HepG2 (cell line): ENCODE data around the gene DENND2A.

Source experiments
- CC2D1A ChIP-seq: sonication (generic); formaldehyde crosslinking; IDR thresholded peaks from 2 replicates; pipeline ENCODE4 v1.8.1; 2023; ENCODE audit warnings: mild to moderate bottlenecking, missing genetic modification reagents
- CTCF ChIP-seq: sonication (generic); formaldehyde crosslinking; IDR thresholded peaks from 2 replicates; pipeline ENCODE4 v1.5.0; 2020; ENCODE audit warnings: mild to moderate bottlenecking, missing genetic modification reagents, moderate library complexity
- DMTF1 ChIP-seq: sonication (generic); formaldehyde crosslinking; IDR thresholded peaks from 2 replicates; pipeline ENCODE4 v1.4.0; 2020; ENCODE audit warnings: mild to moderate bottlenecking, missing genetic modification reagents
- ESRRA ChIP-seq: sonication (generic); formaldehyde crosslinking; IDR thresholded peaks from 2 replicates; pipeline ENCODE4 v1.5.1; 2020; ENCODE audit warnings: mild to moderate bottlenecking, low read depth, missing genetic modification reagents
- MTA1 ChIP-seq: sonication (generic); formaldehyde crosslinking; IDR thresholded peaks from 2 replicates; pipeline ENCODE4 v1.4.0; 2020; ENCODE audit warnings: missing genetic modification reagents, mild to moderate bottlenecking, borderline replicate concordance
- MXD4 ChIP-seq: IDR thresholded peaks from 2 replicates; pipeline ENCODE4 v1.6.1; 2016; ENCODE audit warnings: mild to moderate bottlenecking, missing biosample characterization, missing genetic modification reagents
- PREB ChIP-seq: sonication (generic); formaldehyde crosslinking; IDR thresholded peaks from 2 replicates; pipeline ENCODE4 v1.4.0; 2020; ENCODE audit warnings: missing genetic modification reagents
- ZNF253 ChIP-seq: sonication (generic); formaldehyde crosslinking; IDR thresholded peaks from 2 replicates; pipeline ENCODE4 v1.8.0; 2022; ENCODE audit warnings: mild to moderate bottlenecking, missing genetic modification reagents, borderline replicate concordance
- ZNF318 ChIP-seq: sonication (generic); formaldehyde crosslinking; IDR thresholded peaks from 2 replicates; pipeline ENCODE4 v1.4.0; 2020; ENCODE audit warnings: mild to moderate bottlenecking, missing genetic modification reagents

GRCh38 chr7:140506788-140507464 lies 133.7 kb downstream of the DENND2A start:
- no peak for TF ChIP-seq MXD4
- TF ChIP-seq PREB, result no peak
- TF ChIP-seq CC2D1A, result no peak
- TF ChIP-seq CTCF (CRISPR knock-in tag), result no peak
- TF ChIP-seq ZNF253 (CRISPR knock-in tag), result no peak
- TF ChIP-seq ZNF318 (CRISPR knock-in tag), result no peak
- no peak for TF ChIP-seq DMTF1
- TF ChIP-seq MTA1, result no peak
- TF ChIP-seq ESRRA (CRISPR knock-in tag), result no peak
